WTC11 (cell line): ENCODE measurements around the gene EMILIN1. TPM values are rescaled to one million over a fixed set of nuclear protein-coding genes. Genes with fewer than 3 reads are reported as not detected.

ENCODE experiments used
- ATAC-seq: fragments of 200-7000 bp; cut with Tn5 transposase; 2 replicates; pipeline ENCODE4 v1.10.0; 2021; ENCODE audit warnings: mild to moderate bottlenecking, moderate library complexity
- CTCF ChIA-PET: fragments of 300-600 bp; sonication (Branson Sonifier 250); formaldehyde crosslinking; loops from one replicate; lab custom pipeline; 2021; ENCODE audit warnings: antibody characterized with exemption; lab: Charles Lee
- POLR2A ChIA-PET: fragments of 350-600 bp; sonication (Branson Sonifier 250); formaldehyde crosslinking; loops from one replicate; lab custom pipeline; 2021; ENCODE audit warnings: antibody characterized with exemption; lab: Charles Lee
- DNase-seq: peaks from one replicate; pipeline ENCODE4 v3.0.0; 2021; ENCODE audit warnings: low spot score
- H3K27ac Mint-ChIP-seq: 2 replicates; pipeline ENCODE4 v1.8.0; 2021; ENCODE audit warnings: mixed read lengths
- H3K27me3 Mint-ChIP-seq: 2 replicates; pipeline ENCODE4 v1.8.0; 2021; ENCODE audit warnings: low read depth, mild to moderate bottlenecking, moderate library complexity, mixed read lengths
- H3K36me3 Mint-ChIP-seq: 2 replicates; pipeline ENCODE4 v1.8.0; 2021; ENCODE audit warnings: mixed read lengths
- H3K4me1 Mint-ChIP-seq: 2 replicates; pipeline ENCODE4 v1.8.0; 2022; ENCODE audit warnings: mixed read lengths
- H3K4me3 Mint-ChIP-seq: 2 replicates; pipeline ENCODE4 v1.8.0; 2021; ENCODE audit warnings: mild to moderate bottlenecking, moderate library complexity, mixed read lengths
- H3K9me3 Mint-ChIP-seq: 2 replicates; pipeline ENCODE4 v1.8.0; 2021; ENCODE audit warnings: mixed read lengths
- CREM ChIP-seq: sonication (generic); formaldehyde crosslinking; IDR thresholded peaks from 2 replicates; pipeline ENCODE4 v1.8.1; 2022; ENCODE audit warnings: mild to moderate bottlenecking, missing genetic modification reagents, moderate library complexity
- E2F5 ChIP-seq: sonication (generic); formaldehyde crosslinking; IDR thresholded peaks from 2 replicates; pipeline ENCODE4 v1.8.1; 2022; ENCODE audit warnings: mild to moderate bottlenecking, moderate library complexity, missing genetic modification reagents
- EMX1 ChIP-seq: fragments of 250-450 bp; sonication (Bioruptor Pico); IDR thresholded peaks from 2 replicates; pipeline ENCODE4 v1.8.0; 2021; ENCODE audit warnings: mild to moderate bottlenecking
- FOXP4 ChIP-seq: sonication (generic); formaldehyde crosslinking; IDR thresholded peaks from 2 replicates; pipeline ENCODE4 v1.8.0; 2022; ENCODE audit warnings: mild to moderate bottlenecking, missing genetic modification reagents
- IRF1 ChIP-seq: sonication (generic); formaldehyde crosslinking; IDR thresholded peaks from 2 replicates; pipeline ENCODE4 v1.8.0; 2023; ENCODE audit warnings: missing genetic modification reagents
- KAT7 ChIP-seq: sonication (generic); formaldehyde crosslinking; IDR thresholded peaks from 2 replicates; pipeline ENCODE4 v1.8.1; 2023; ENCODE audit warnings: missing genetic modification reagents, mild to moderate bottlenecking, borderline replicate concordance
- MXD4 ChIP-seq: fragments of 250-450 bp; sonication (Bioruptor Pico); IDR thresholded peaks from 2 replicates; pipeline ENCODE4 v1.8.0; 2021; ENCODE audit warnings: mild to moderate bottlenecking, moderate library complexity, borderline replicate concordance
- MYBL2 ChIP-seq: sonication (generic); formaldehyde crosslinking; IDR thresholded peaks from 2 replicates; pipeline ENCODE4 v1.8.1; 2023; ENCODE audit warnings: mild to moderate bottlenecking, moderate library complexity, missing genetic modification reagents
- NFATC4 ChIP-seq: fragments of 250-450 bp; sonication (Bioruptor Pico); IDR thresholded peaks from 2 replicates; pipeline ENCODE4 v1.9.0; 2021; ENCODE audit warnings: mild to moderate bottlenecking
- RORB ChIP-seq: fragments of 250-450 bp; sonication (Bioruptor Pico); IDR thresholded peaks from 2 replicates; pipeline ENCODE4 v1.9.0; 2021; ENCODE audit warnings: mild to moderate bottlenecking
- SMAD4 ChIP-seq: sonication (generic); formaldehyde crosslinking; IDR thresholded peaks from 2 replicates; pipeline ENCODE4 v1.8.0; 2022; ENCODE audit warnings: mild to moderate bottlenecking, missing genetic modification reagents
- TCF7 ChIP-seq: sonication (generic); formaldehyde crosslinking; IDR thresholded peaks from 2 replicates; pipeline ENCODE4 v1.8.0; 2022; ENCODE audit warnings: mild to moderate bottlenecking, low read depth, missing genetic modification reagents, moderate library complexity
- TEAD4 ChIP-seq: sonication (generic); formaldehyde crosslinking; IDR thresholded peaks from 2 replicates; pipeline ENCODE4 v1.8.0; 2022; ENCODE audit warnings: mild to moderate bottlenecking, missing genetic modification reagents
- ZBTB21 ChIP-seq: sonication (generic); formaldehyde crosslinking; IDR thresholded peaks from 2 replicates; pipeline ENCODE4 v1.8.1; 2023; ENCODE audit warnings: mild to moderate bottlenecking, missing genetic modification reagents, borderline replicate concordance
- ZNF138 ChIP-seq: sonication (generic); formaldehyde crosslinking; conservative IDR thresholded peaks from 2 replicates; pipeline ENCODE4 v1.8.1; 2022; ENCODE audit warnings: mild to moderate bottlenecking, moderate library complexity, missing genetic modification reagents
- ZNF219 ChIP-seq: sonication (generic); formaldehyde crosslinking; IDR thresholded peaks from 2 replicates; pipeline ENCODE4 v1.8.0; 2023; ENCODE audit warnings: missing genetic modification reagents, mild to moderate bottlenecking, borderline replicate concordance
- ZSCAN18 ChIP-seq: fragments of 250-450 bp; sonication (Bioruptor Pico); IDR thresholded peaks from 2 replicates; pipeline ENCODE4 v2.1.2; 2022; ENCODE audit warnings: mild to moderate bottlenecking, moderate library complexity
- total RNA-seq: library from RNA; stranded (reverse); gene quantifications from 3 replicates; pipeline ENCODE4 v1.2.3, GENCODE V29; 2021
- TF ChIP-seq, protein P1 (sequence below): sonication (generic); formaldehyde crosslinking; IDR thresholded peaks from 2 replicates; pipeline ENCODE4 v1.8.1; 2022; ENCODE audit warnings: mild to moderate bottlenecking, missing genetic modification reagents, moderate library complexity, borderline replicate concordance
- TF ChIP-seq, protein P2 (sequence below): sonication (generic); formaldehyde crosslinking; IDR thresholded peaks from 2 replicates; pipeline ENCODE4 v1.8.1; 2023; ENCODE audit warnings: mild to moderate bottlenecking, missing genetic modification reagents, moderate library complexity
- TF ChIP-seq, protein P3 (sequence below): sonication (generic); formaldehyde crosslinking; conservative IDR thresholded peaks from 2 replicates; pipeline ENCODE4 v1.8.1; 2023; ENCODE audit warnings: mild to moderate bottlenecking, low read depth, missing genetic modification reagents, moderate library complexity
- TF ChIP-seq, protein P4 (sequence below): sonication (generic); formaldehyde crosslinking; IDR thresholded peaks from 2 replicates; pipeline ENCODE4 v1.8.1; 2023; ENCODE audit warnings: mild to moderate bottlenecking, missing genetic modification reagents

EMILIN1 gene
- total RNA-seq, 1 experiment from 2014 or later: 3.5 TPM

DNA sequence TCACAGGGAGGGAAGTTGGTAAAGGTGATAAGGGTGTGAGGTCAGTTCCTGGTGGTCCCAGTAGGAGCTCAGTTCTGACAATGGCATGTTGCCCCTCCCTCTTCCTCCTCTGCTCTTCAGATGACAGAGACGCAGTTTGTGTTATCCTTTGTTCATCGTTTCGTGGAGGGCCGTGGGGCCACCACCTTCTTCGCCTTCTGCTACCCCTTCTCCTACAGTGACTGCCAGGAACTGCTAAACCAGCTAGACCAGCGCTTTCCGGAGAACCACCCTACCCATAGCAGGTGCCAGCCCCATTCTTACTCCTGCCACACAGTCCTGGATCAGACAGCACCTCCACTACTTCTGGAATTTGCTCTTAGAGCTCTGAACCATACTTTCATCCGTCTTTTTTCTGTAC, 24.6 kb upstream of the EMILIN1 start:
- peaks cover 26% of the 10 kb centered on the region for H3K36me3 Mint-ChIP-seq
- H3K9me3 Mint-ChIP-seq: no peaks in the 10 kb centered on the region
- H3K4me3 Mint-ChIP-seq: no peak overlapping the region
- DNase-seq (no peak), ATAC-seq (no peak)
- POLR2A ChIA-PET: no interaction called here
- no peak for TF ChIP-seq ZBTB21 (CRISPR knock-in tag)
- no peak for TF ChIP-seq ZNF219 (CRISPR knock-in tag)
- TF ChIP-seq SMAD4: no peak
- TF ChIP-seq E2F5 (CRISPR knock-in tag): no peak
- H3K27me3 Mint-ChIP-seq: peaks cover 6% of the 10 kb centered on the region
- peaks cover 12% of the 10 kb centered on the region for H3K4me1 Mint-ChIP-seq
- CTCF ChIA-PET: interaction anchor here (1.6 to 1.9 kb wide), 2 partner anchors 27 to 29 kb away, joined by 4 to 5 read pairs; no protein-coding TSS in a partner anchor
- no peak overlapping the region for H3K27ac Mint-ChIP-seq

- POLR2A ChIA-PET: no interaction called here
- H3K36me3 Mint-ChIP-seq: peaks cover 26% of the 10 kb centered on the region
- no peak for TF ChIP-seq EMX1 (CRISPR knock-in tag)
- H3K4me3 Mint-ChIP-seq: no peak overlapping the region
- DNase-seq: no peak
- H3K27me3 Mint-ChIP-seq: peaks cover 6% of the 10 kb centered on the region
- no peaks in the 10 kb centered on the region for H3K9me3 Mint-ChIP-seq
- H3K4me1 Mint-ChIP-seq: peaks cover 5% of the 10 kb centered on the region
- no peak overlapping the region for H3K27ac Mint-ChIP-seq
- CTCF ChIA-PET: interaction anchor here (1.6 to 1.9 kb wide), 2 partner anchors 26 to 30 kb away, joined by 4 to 5 read pairs; no protein-coding TSS in a partner anchor
- ATAC-seq: no peak
Measured at GRCh38 chr2:27054721-27055120, 23.7 kb upstream of the EMILIN1 start.

DNA sequence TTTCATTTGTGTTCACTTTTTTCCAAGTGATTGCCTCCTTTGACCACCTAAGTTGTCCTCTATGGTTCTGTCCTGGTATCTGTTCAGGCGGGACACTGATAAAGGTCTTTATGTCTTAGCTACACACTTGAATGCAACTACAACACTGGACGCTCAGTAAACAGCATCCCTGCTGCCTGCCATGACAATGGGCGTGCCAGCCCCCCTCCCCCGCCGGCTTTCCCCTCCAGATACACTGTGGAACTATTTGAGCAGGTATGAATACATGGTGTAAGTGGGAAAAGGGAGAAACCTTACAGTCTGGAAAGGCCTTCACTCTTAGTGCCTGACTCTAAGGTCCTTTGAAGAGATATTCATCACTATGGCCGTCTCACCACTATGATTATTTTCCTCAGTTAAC, 21.2 kb upstream of the EMILIN1 start:
- ATAC-seq: no peak
- DNase-seq: no peak
- peaks cover 29% of the 10 kb centered on the region for H3K36me3 Mint-ChIP-seq
- POLR2A ChIA-PET: no interaction called here
- no peak overlapping the region for H3K4me3 Mint-ChIP-seq
- H3K27ac Mint-ChIP-seq: no peak overlapping the region
- H3K4me1 Mint-ChIP-seq: peaks cover 3% of the 10 kb centered on the region
- no peaks in the 10 kb centered on the region for H3K27me3 Mint-ChIP-seq
- no peaks in the 10 kb centered on the region for H3K9me3 Mint-ChIP-seq
- TF ChIP-seq, protein P1, sequence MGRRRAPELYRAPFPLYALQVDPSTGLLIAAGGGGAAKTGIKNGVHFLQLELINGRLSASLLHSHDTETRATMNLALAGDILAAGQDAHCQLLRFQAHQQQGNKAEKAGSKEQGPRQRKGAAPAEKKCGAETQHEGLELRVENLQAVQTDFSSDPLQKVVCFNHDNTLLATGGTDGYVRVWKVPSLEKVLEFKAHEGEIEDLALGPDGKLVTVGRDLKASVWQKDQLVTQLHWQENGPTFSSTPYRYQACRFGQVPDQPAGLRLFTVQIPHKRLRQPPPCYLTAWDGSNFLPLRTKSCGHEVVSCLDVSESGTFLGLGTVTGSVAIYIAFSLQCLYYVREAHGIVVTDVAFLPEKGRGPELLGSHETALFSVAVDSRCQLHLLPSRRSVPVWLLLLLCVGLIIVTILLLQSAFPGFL (CRISPR knock-in tag): no peak
- TF ChIP-seq ZNF138 (CRISPR knock-in tag) (no peak), RORB (CRISPR knock-in tag) (no peak), FOXP4 (CRISPR knock-in tag) (no peak), CREM (no peak), IRF1 (CRISPR knock-in tag) (no peak), ZSCAN18 (CRISPR knock-in tag) (no peak), TEAD4 (CRISPR knock-in tag) (no peak), TCF7 (CRISPR knock-in tag) (no peak), KAT7 (no peak), MXD4 (no peak), NFATC4 (no peak), MYBL2 (CRISPR knock-in tag) (no peak)
- TF ChIP-seq, protein P2, sequence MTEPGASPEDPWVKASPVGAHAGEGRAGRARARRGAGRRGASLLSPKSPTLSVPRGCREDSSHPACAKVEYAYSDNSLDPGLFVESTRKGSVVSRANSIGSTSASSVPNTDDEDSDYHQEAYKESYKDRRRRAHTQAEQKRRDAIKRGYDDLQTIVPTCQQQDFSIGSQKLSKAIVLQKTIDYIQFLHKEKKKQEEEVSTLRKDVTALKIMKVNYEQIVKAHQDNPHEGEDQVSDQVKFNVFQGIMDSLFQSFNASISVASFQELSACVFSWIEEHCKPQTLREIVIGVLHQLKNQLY (CRISPR knock-in tag): no peak
- TF ChIP-seq, protein P3, sequence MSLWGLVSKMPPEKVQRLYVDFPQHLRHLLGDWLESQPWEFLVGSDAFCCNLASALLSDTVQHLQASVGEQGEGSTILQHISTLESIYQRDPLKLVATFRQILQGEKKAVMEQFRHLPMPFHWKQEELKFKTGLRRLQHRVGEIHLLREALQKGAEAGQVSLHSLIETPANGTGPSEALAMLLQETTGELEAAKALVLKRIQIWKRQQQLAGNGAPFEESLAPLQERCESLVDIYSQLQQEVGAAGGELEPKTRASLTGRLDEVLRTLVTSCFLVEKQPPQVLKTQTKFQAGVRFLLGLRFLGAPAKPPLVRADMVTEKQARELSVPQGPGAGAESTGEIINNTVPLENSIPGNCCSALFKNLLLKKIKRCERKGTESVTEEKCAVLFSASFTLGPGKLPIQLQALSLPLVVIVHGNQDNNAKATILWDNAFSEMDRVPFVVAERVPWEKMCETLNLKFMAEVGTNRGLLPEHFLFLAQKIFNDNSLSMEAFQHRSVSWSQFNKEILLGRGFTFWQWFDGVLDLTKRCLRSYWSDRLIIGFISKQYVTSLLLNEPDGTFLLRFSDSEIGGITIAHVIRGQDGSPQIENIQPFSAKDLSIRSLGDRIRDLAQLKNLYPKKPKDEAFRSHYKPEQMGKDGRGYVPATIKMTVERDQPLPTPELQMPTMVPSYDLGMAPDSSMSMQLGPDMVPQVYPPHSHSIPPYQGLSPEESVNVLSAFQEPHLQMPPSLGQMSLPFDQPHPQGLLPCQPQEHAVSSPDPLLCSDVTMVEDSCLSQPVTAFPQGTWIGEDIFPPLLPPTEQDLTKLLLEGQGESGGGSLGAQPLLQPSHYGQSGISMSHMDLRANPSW (CRISPR knock-in tag): no peak
- TF ChIP-seq, protein P4, sequence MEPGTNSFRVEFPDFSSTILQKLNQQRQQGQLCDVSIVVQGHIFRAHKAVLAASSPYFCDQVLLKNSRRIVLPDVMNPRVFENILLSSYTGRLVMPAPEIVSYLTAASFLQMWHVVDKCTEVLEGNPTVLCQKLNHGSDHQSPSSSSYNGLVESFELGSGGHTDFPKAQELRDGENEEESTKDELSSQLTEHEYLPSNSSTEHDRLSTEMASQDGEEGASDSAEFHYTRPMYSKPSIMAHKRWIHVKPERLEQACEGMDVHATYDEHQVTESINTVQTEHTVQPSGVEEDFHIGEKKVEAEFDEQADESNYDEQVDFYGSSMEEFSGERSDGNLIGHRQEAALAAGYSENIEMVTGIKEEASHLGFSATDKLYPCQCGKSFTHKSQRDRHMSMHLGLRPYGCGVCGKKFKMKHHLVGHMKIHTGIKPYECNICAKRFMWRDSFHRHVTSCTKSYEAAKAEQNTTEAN: no peak
- CTCF ChIA-PET: no interaction called here
